Mammary epithelial cell (primary cell): ENCODE measurements around the gene SFXN1.

Experiments
- EZH2 ChIP-seq: IDR thresholded peaks from 2 replicates; pipeline ENCODE4 v1.6.1; 2012; ENCODE audit warnings: low read length, inconsistent platforms, borderline replicate concordance
- TF ChIP-seq, protein P1 (sequence below), 2 donors: IDR thresholded peaks in 1 of 2; conservative IDR thresholded peaks in 1 of 2; 2 replicates each; pipeline ENCODE4 v1.5.1; 2011 to 2012; ENCODE audit warnings: inconsistent platforms in 2 of 2, low read length in 2 of 2, mild to moderate bottlenecking in 2 of 2, control low read depth in 1 of 2, low read depth in 1 of 2; ENCODE audit not compliant: insufficient read depth in 1 of 2; ENCODE audit errors: extremely low read depth in 1 of 2

DNA sequence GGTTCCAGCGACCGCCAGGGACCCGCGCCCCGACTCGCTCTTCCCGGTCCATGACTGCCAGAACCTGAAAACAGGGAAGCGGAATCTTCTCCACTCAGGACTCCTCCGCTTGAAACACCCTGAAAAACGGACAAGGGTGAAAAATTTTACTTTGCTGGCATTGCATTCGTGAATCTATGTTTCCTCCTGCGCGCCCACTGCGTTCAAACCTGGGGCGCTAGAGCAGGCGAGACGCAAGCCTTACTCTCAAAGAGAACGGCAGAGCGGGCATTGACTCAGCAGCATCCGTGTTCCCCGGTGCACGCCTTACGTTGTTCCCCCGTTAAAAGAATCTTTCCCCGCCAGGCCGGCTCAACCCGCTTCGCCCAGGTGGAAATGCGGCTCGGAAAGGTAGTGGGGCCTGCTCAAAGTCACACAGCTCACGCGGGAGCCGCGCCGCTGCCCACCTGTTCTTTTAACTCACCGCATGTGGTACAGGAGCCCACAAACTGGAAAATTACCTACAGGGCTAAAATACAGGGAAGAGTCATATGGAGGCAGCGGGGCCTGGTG is 33.4 kb upstream of the SFXN1 start:
- TF ChIP-seq, protein P1, sequence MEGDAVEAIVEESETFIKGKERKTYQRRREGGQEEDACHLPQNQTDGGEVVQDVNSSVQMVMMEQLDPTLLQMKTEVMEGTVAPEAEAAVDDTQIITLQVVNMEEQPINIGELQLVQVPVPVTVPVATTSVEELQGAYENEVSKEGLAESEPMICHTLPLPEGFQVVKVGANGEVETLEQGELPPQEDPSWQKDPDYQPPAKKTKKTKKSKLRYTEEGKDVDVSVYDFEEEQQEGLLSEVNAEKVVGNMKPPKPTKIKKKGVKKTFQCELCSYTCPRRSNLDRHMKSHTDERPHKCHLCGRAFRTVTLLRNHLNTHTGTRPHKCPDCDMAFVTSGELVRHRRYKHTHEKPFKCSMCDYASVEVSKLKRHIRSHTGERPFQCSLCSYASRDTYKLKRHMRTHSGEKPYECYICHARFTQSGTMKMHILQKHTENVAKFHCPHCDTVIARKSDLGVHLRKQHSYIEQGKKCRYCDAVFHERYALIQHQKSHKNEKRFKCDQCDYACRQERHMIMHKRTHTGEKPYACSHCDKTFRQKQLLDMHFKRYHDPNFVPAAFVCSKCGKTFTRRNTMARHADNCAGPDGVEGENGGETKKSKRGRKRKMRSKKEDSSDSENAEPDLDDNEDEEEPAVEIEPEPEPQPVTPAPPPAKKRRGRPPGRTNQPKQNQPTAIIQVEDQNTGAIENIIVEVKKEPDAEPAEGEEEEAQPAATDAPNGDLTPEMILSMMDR (conservative IDR thresholded peaks at IDR 0.05 in 1 of 2, IDR thresholded peaks at IDR 0.05 in 1 of 2; ENCODE audit: extremely low read depth in 1 of 2, insufficient read depth in 1 of 2, low read depth in 1 of 2, low read length in 2 of 2) = no peak
- TF ChIP-seq EZH2 = no peak
